GM12875 (cell line): ENCODE data around the gene DHRS12.

Experiments
- H3K4me3 ChIP-seq: one replicate; pipeline ENCODE4 v1.5.1; 2011; ENCODE audit warnings: low read depth, low read length, control low read depth
- CTCF ChIP-seq: IDR thresholded peaks from 2 replicates; pipeline ENCODE4 v1.5.1; 2011; ENCODE audit warnings: low read depth, mild to moderate bottlenecking, control low read depth, inconsistent platforms, low read length, moderate library complexity, borderline replicate concordance; ENCODE audit not compliant: insufficient read depth

The DHRS12 gene

GRCh38 chr13:51802631-51803418 lies 1.1 kb downstream of the DHRS12 start:
- TF ChIP-seq CTCF, result no peak
- H3K4me3 ChIP-seq, result peak overlapping the region; percentile 76

- no peak overlapping the region for H3K4me3 ChIP-seq
- TF ChIP-seq CTCF, result no peak
These were observed 2.3 kb downstream of the DHRS12 start for GRCh38 chr13:51801631-51802099.

GRCh38 chr13:51800486-51800885 lies 3.5 kb downstream of the DHRS12 start:
- no peak for TF ChIP-seq CTCF
- no peak overlapping the region for H3K4me3 ChIP-seq

- no peak overlapping the region for H3K4me3 ChIP-seq
- no peak for TF ChIP-seq CTCF
These were observed 4.7 kb downstream of the DHRS12 start for GRCh38 chr13:51799261-51799660.

DNA sequence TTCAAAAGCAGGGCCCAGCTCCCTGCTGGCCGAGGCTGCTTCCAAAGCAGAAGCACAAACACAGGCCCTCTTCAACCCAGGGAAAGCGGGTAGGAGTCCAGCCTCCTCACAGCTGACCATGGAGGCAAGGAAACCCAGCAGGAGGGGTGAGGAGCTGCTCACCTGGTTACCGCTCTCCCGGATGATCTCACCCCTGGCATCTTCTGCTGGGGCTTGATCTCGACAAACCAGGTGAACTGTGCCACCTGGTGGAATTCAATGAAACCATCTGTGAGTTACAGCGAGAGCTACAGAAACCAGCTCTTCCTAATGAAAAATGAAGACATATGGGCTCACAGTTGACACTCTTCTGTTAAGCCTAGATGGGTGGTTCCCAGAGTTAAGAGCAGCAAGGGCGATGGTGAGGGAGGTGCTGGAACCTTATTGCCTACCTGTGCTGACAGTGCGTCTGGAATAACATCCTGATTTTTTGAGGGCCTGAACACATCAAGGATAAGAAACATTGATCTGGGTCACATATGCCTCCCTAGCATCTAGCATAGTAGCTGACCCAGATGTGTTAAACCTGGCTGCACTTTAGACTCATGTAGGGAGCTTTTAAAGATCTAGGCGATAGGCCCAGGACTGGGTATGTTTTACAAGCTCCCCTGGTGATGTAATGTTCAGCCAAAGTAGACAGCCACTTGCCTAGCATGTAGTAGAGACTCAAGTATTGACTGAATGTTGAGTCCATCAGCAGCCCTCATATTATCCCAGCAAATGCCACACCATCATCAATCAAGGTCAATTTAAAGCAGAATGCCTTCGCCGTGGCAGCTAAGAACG lies 6.1 kb downstream of the DHRS12 start:
- no peak overlapping the region for H3K4me3 ChIP-seq
- TF ChIP-seq CTCF, result peak; percentile 55

DNA sequence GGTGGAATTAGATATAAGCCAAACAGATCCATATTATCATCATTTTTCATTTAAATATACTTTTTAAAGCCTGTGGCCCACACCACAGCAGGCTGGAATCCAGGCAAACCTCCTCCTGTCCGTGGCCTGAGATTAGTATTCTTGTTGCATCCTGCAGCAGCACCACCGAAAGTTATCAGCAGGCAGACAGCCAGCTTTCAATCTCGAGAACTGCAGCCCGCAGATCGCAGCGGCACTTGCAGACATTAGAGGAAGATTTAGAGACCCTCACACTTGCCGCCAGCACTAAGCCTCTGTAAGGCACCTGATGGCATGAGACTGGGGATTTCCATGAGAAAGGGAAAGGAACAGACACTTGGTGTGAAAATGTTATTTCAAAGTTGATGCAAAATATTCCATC lies 7.4 kb downstream of the DHRS12 start:
- H3K4me3 ChIP-seq, result no peak overlapping the region
- TF ChIP-seq CTCF, result no peak
